HG02973 (cell line): Measurements from ENCODE around the gene A3GALT2.

ENCODE experiments used
- ATAC-seq: cut with Tn5 transposase; IDR thresholded peaks from one replicate; pipeline ENCODE4 v1.9.1; 2021; ENCODE audit warnings: moderate library complexity; ENCODE audit not compliant: unreplicated experiment

A3GALT2 gene

DNA sequence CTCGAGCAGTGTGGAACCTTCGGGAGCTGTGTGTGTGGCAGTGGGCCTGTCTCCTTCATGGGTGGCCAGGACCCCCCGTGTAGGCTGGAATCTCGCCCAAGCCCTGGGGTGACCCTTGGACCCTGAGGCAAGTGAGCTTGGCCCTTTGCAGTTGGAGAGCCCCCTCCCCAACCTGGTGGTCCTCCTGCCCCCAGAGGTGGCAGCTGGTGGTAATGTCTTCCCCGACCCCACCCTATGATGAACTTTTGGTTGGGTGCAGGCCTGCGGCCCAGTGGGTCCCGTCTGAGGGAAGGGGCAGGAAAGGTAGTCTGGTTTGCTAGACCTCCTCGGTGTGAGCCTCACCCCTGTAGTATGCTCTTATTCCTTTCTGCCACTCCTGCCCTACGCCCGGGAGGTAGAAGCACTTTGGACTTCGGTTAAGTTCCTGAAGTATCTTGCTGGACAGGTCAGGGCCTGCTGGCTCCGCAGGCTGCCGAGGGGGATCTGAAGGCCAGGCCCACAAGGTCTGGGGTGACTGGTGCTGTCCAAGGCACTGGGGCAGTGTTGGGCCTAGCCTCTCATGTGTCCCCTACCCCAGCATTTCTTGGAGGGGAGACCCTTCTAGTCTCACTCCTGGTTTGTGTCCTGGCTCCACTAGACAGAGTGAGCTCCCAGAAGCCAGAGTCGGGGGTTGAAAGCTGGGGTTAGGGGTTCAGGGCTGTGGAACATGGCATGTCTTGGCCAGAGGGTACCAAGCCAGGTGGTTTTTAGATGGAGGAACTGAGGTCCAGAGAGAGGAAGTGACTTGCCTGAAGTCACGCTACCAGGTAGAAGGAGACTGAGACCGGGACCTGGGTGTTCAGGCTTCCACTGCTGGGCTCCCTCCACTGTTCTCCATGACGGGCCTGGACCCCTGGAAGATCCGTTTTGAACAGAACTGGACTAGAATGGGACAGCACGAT is 62.9 kb downstream of the A3GALT2 start:
- no peak for ATAC-seq

DNA sequence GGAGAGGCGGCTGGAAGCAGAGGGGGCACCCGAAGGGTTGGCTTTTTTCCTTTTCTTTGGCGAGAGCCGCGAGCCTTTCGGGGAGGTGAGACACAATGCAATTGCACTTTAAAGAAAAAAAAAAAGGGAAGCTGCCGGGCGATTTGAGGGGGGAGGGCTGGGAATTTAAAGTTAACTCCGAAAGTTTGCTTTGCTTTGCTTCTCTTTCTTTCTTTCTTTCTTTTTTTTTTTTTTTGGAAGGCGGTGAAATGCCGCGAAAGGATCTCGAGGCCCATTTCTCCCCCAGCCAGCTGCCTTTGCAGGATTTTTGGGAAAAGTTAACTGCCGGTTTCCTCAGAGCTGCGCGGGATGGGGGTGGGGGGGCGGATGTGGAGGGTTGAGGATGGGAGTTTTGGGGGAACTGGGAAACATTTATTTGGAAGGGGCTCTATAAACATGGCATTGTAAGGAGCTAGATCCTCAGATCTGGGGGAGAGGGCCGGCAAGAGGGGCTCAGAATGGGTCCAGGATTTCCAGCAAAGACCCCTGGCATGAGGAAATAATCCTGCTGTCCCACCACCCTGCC is 63.6 kb downstream of the A3GALT2 start:
- no peak for ATAC-seq
